ENCODE data around the gene FRMPD1.

DNA sequence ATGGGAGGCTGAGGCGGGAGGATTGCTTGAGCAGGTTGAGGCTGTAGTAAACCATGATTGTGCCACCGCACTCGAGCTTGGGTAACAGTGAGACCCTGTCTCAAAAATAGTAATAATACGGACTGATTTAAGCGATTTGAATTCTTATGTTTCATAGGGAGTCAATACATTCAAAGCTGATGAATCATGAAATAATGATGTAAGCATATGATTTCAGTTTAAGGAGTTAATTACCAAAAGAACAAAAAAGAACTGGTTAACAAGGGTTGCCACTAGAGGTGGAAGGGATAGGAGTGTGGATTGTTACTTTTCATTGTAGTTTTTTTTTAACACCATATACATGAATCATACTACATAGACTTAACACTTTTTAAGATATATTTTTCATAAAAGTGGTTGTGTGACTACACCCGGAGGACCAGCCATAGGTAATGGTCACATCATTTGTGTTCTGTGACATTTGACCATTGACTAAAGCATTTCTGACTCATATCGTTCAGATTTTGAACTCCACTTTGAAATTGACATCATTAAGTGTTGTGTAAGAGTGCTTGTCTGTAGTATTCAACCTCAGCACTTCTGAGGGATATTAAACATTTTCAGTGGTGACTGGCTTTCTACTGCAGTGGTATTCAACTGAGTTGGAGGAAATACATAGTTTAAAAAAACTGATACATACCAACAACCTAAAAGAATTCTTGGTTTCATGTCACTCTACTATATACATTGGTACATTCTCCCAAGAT lies 109.8 kb downstream of the FRMPD1 start:
- TF ChIP-seq, protein P1, sequence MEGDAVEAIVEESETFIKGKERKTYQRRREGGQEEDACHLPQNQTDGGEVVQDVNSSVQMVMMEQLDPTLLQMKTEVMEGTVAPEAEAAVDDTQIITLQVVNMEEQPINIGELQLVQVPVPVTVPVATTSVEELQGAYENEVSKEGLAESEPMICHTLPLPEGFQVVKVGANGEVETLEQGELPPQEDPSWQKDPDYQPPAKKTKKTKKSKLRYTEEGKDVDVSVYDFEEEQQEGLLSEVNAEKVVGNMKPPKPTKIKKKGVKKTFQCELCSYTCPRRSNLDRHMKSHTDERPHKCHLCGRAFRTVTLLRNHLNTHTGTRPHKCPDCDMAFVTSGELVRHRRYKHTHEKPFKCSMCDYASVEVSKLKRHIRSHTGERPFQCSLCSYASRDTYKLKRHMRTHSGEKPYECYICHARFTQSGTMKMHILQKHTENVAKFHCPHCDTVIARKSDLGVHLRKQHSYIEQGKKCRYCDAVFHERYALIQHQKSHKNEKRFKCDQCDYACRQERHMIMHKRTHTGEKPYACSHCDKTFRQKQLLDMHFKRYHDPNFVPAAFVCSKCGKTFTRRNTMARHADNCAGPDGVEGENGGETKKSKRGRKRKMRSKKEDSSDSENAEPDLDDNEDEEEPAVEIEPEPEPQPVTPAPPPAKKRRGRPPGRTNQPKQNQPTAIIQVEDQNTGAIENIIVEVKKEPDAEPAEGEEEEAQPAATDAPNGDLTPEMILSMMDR (IDR thresholded peaks at IDR 0.05) = no peak
- TF ChIP-seq POLR2AphosphoS5 (IDR thresholded peaks at IDR 0.05) (no peak), POLR2A (IDR thresholded peaks at IDR 0.05) (no peak), EP300 (IDR thresholded peaks at IDR 0.05) (no peak)
